GM19240 (cell line): ENCODE measurements around the gene BIK.
A peak's percentile ranks its signal among the peaks of the same experiment; 100 is the strongest.
"Not testable (repeated sequence)": the region's sequence is repeated elsewhere in the genome, so short reads cannot be mapped to it uniquely, and the experiment has no call there.

Experiments
- DNase-seq: peaks from one replicate; pipeline ENCODE4 v3.0.0; 2011; ENCODE audit warnings: low spot score; ENCODE audit not compliant: insufficient read length

BIK gene

DNA sequence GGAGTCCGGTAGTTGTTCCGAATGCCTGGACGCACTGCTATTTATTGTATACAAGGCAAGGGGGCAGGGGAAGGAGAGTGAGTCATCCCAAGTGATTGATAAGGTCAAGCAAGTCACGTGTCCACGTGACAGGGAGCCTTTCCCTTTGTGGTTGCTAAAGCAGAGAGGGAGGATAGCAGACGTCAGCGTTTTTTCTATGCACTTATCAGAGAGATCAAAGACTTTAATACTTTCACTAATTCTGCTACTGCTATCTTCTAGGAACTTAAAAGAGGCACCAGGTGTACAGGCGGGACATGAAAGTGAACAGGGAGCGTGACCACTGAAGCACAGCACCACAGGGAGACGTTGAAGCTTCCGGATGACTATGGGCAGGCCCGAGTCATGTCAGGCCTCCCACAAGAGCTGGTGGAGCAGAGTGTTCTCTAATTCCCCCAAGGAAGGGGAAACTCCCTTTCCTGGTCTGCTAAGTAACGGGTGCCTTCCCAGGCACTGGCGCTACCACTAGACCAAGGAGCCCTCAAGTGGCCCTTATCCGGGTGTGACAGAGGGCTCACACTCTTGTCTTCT is 6.4 kb upstream of the BIK start:
- not testable (repeated sequence) for DNase-seq

DNA sequence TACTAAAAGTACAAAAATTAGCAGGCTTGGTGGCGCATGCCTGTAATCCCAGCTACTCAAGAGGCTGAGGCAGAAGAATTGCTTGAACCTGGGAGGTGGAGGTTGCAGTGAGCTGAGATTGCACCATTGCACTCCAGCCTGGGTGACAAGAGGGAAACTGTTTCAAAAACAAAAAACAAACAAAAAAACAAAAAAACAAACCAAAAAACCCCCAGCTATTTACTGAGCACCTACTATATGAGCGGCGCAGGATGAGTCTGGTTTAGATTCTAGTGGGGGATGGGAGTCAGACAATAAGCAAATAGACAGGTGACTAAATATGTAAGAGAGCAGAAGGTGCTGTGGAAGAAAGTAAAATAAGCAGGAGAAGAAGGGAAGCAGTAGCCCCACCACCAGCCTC is 5.6 kb upstream of the BIK start:
- DNase-seq, result not testable (repeated sequence)

DNA sequence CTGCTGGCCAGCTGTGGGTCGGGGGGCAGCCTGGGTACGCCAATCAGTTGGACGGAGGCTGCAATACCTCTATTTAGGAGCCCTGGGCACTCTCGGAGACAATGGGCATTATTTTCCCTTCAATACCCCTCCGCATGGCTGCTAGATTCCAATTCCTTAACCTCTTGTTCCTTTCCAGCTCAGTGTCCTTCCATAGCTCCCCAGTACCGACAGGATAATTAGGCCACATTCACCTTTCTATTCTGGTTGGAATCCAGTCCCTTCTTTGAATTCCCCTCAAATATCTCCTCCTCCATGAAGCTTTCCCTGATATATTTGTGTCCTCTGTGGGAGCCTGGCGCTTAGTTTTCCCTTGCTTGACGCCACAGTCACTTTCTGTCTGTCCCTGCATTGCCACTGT is 4.2 kb upstream of the BIK start:
- no peak for DNase-seq

DNA sequence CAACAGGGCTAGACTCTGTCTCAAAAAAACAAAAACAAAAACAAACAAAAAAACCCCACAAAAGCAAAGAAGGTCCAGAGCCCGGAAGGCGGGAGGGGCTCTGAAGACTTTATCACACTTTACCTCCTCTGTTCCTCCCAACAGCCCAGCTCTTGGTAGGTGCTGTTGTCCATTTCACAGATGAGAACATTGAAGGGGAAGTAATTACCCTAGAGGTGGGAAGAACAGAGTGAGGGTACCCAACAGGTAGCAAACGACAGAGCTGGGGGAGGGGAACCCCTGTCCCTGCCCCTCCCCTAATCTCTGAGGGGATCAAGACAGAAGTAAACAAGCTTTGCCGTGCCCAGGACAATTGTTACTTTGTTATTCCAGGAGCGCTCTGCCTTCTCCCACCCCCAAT is 1.0 kb upstream of the BIK start:
- no peak for DNase-seq

DNA sequence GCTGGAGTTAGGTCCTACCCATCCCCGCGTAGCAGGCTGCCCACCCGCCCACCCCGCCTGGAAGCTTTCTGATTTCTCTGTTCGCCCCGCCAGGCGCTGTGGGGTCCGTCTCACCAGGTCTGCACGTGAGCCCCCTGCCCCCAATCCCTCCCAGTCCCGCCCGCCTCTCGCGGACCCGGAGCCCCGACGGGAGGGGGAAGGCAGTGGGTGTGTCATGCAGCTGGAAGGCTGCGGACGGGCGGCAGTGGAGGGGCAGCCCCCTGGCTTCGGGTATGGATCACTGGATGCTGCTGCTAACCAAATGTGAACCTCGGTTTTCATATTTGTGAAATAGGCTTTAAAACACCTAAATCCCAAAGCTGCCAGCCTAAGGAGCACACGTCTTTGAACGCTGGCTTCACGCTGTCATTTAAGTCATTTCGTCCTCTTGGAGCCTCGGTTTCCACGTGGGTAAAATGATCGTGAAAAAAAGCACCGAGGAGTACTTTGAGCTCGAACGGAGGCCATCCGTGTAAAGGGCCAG is 568 bp upstream of the BIK start:
- DNase-seq, result no peak

DNA sequence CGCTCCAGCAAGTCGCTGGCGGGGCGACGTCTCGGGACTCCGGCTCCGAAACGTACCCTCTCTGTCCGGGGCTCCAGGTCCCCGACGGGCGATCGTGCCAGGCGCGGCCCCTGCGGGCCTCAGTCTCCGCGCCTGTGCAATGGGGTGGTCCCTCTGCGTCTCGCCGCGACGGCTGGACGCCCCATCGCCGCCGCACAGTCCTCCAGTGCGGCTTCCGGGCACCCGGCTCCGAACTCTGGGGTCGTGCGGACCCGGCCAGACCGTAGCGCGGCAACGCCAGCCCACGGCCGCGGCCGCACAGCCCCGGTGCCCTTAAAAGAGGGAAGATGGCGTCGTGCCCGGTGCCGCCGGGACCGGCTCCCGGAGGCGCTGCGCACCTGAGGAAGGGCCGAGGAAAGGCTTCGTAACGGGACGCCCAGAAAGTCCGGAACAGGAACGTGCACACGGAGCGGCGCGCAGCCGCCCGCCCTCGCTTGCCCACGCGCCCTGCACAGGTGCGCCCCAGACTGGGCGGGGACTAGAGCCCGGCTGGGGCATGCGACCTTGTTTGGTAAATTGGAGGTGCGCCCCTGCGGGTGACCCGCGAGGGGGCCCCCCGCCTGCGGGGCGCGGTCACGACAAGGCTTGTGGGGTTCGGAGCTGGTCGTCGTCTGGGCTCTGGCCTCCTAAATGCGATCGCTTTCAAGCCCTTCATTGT is 525 bp downstream of the BIK start:
- DNase-seq, result no peak

DNA sequence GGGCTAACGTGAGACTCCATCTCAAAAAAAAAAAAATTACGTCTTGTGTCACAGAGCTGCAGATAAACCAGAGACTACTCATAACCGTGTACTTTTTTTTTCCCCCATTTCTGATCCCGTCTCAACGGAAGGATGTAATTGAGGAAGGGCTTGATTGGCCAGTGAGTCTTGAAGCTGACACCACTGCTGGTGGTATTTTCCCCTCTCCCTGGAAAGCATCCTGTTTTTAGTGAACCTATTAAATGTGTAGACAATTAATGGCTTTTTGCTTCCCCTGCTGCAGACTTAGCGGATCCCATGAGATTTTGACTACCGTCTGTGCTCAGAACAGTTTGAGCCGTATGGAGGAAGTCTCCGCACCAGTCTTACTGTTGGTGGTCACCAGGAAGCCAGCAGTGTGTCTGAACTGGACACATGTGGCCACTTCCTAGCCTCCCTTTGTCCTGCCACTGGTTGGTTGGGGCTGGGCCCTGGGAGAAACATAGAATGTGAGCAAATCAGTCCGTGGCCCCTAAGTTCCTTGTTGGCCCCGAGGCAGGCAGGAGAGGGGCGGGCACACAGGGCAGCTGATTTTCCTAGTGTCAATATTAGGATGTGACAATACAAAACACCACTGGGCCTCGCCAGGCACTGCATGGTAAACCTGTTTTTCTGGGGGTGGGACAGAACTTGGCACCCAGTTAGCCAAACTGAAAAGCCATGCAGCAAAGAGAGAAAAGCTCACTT is 3.1 kb downstream of the BIK start:
- no peak for DNase-seq

DNA sequence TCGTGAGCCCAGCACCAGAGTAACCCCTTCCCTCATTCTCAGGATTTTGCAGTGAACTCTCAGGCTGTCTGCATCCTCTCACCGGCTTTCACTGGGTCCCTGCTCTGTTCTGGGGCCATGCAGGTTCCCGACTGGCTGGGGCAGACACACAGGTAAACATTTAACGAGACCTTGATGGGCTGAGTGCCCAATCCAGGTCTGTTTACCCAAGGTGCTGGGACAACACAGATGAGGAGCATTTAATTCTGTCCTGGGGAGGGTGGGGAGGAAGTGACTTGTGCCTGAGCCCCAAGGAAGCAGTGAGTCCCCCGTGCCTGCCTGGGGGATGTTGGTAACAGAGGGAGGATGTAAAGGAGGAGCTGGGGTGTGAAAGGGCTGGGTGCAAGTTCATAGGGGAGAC is 4.4 kb downstream of the BIK start:
- no peak for DNase-seq

DNA sequence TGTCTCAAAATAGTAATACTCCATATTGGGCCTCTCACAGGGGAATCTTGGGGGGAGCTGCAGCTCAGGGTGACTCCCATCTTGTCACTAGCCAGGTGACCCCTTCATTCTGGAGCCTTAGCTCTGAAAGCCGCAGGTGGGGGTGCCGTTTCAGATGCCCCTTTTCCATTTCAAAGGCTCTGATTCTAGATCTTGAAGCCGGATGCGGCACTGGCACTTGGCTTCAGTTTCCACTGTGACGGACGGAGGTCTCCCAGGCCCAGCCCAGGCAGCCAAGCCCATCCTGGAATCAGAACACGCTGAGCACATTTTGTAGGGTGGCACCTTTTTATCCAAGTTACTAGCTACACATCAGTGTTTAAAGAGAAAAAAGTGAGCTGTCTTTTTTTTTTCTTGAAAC is 6.4 kb downstream of the BIK start:
- no peak for DNase-seq

DNA sequence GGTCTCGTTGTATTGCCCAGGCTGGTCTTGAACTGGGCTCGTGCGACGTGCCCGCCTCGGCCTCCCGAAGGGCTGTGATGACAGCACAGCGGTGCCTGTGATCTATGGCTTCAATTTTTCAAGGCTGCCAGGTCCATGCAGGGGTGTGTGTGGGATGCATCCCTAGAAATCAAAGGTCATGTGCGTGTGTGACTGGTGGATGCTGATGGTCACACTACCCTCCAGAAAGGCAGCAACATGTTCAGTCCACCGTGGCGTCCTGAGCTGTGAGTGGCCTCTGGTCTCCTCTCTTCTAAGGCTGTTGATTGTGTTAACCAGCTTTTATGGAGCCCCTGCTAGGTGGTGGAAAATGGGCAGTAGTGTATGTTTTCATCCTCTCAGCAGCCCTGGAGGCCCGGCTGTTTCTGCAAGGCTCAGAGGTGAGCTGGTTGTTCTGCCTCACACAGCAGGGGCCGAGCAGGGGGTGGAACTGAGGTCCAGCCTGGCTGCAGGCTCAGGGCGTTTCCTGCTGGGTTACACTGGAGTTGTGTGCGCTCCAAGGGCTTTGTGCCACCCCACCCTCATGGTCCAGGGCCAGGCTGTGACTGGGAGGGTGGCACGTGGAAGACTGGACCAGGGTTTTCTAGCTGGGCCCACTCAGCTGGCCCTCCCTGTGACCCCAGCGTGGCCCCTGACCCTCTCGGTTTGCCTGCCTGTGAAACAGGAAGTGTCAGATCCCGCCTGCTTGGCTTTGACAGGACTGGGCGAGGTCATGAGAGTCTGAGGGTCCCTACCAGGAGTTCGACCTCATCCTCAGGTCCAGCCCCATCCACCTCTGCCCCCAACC is 7.7 kb downstream of the BIK start:
- no peak for DNase-seq

DNA sequence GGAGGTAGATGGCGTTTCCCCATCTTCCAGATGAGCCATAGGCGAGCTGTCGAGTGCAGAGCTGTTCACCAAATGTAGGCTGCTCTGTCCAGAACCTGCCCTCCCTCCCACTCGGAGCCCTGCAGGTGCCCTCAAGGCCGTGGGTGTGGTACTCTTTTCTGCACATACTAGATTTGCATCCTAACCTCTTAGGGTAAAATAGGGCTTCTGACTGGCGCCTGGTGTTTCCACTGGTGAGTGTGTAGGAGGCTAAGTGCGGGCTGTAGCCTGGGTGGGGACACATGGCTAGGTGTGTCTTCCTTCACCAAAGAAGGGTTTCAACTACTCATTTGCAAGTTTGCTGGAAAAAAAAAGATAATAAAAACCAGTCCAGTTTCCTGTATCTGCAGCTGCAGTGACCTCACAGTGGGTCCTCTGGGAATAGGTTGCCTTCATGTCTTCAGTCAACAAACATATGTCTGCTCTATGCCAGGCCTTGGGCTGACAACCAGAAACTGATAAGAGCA is 8.5 kb downstream of the BIK start:
- peak; percentile 38 for DNase-seq

DNA sequence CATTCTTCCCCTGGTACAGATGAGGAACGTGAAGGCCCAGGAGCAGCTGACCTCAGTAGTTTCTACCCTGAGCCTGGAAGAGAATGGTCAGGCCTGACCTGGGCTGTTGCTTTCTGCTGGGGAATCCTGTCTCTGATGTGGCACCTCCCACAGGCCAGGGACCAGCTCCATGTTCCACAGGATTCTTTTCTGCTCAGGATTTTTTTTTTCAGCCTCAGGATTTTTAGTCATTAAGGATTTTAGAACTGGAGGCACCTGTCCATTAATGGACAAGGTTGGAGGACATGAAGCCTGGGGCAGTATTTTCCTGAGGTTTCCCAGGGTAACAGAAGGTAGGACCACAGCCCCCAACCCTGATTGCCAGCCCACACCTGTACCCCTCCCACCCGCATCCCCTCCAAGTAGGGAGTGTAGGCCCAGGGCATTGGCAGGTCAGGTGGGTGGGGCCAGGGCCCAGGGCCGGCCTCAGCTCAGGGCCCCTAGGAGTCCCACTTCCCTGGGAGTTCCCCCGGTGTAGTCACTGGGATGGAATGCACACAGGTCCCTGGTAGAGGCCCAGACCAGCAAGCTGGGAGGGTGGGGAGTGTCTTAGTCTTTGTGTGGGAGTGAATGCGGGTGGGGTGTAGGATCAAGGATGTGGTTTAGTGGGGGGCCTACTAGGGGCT is 16.1 kb downstream of the BIK start:
- DNase-seq, result no peak

DNA sequence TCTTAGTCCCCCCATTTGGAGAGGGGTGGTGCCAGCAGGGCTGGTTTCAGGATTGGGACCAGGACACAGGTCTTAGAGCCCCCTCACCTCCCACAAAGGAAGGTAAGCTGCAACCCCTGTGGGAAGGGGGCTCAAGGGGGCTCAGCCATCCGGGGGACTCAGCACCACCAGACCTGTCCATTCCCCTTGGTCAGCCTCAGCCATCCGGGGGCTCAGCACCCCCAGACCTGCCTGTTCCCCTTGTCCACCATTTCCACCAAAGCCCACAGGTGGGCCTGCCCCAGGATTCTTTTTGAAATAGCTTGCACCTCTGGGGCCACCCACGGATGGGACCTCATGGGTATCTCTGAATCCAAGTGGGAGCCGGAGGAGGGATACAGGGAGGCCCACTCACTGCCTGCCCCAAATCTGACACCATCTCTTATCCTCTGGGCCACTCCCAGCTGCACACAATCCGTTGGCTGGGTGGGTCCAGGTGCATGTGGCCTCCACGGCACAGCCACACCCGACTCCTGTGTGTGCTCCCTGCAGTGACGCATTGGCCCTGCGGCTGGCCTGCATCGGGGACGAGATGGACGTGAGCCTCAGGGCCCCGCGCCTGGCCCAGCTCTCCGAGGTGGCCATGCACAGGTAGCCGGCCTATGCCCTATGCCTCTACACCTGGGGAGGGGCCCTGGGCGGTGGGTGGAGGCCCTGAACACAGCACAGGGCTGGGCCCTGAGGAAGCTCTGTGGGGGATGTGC is 16.8 kb downstream of the BIK start:
- no peak for DNase-seq

DNA sequence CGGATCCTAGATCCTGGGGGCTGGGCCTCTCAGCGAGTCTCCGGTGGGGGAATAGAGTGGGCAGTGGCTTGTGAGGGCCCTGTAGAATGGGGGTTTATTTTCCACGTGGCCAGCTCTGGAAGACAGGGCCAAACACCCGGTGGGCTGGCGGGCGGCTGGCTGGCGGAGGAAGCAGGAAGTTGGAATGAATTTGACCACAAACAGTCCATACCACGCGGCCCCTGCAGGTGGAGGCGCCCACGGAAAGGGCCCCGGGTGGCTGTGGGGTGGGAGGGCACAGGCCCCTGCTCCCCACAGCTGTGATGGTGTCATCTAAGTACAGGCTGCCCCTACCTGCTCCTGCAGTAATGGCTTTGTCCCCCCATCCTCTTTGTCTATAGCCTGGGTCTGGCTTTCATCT is 17.6 kb downstream of the BIK start:
- no peak for DNase-seq

DNA sequence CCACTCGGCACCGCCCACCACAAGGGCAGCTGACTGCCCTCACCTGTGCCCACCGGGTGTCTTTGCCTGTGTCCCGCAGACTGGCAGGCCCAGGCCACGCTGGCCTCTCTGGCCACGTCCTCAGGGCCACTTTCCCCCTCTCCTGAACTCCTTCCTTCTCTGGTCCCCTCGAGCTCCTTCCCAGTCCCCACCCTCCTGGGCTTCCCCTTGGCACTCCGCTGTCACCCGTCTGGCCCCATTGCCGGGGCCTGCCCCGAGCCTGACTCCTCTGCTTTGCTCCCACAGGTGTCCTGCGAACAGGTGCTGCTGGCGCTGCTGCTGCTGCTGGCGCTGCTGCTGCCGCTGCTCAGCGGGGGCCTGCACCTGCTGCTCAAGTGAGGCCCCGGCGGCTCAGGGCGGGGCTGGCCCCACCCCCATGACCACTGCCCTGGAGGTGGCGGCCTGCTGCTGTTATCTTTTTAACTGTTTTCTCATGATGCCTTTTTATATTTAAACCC is 18.4 kb downstream of the BIK start:
- no peak for DNase-seq

DNA sequence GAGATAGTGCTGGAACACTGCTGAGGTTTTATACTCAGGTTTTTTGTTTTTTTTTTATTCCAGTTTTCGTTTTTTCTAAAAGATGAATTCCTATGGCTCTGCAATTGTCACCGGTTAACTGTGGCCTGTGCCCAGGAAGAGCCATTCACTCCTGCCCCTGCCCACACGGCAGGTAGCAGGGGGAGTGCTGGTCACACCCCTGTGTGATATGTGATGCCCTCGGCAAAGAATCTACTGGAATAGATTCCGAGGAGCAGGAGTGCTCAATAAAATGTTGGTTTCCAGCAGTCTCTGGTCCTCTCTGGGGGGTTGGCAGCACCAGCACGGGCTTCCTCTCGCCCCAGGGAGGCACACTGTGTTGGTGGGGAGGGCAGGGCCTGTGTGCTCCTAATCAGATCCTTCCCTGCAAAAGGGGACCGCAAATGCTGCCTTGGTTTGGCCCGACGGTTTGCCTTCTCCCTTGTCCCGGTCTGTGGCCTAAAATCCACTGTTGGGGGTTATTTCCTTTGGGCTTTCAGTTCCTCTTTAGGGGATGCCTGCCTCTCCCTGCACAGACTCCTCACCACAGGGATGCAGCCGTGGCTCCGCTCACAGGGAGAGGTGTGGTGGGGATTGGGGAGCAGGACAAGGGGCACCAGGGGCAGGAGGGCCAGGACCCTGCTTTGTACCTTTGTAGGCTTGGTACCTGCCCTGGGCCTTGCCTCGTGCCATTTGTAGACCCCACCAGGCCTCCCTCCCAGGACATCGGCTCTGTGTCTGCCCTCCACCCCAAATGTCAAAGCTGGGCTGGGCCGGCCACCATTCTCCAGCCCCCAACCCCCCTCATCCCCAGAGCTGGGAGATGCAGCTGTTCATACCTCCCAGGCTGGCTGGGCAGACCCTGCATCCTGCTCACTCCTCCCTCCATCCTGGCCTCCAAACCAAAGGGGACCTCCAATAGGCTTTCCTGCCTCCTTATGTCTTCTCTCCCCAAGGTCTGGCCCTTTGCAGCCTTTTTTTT is 19.2 kb downstream of the BIK start:
- DNase-seq, result no peak

DNA sequence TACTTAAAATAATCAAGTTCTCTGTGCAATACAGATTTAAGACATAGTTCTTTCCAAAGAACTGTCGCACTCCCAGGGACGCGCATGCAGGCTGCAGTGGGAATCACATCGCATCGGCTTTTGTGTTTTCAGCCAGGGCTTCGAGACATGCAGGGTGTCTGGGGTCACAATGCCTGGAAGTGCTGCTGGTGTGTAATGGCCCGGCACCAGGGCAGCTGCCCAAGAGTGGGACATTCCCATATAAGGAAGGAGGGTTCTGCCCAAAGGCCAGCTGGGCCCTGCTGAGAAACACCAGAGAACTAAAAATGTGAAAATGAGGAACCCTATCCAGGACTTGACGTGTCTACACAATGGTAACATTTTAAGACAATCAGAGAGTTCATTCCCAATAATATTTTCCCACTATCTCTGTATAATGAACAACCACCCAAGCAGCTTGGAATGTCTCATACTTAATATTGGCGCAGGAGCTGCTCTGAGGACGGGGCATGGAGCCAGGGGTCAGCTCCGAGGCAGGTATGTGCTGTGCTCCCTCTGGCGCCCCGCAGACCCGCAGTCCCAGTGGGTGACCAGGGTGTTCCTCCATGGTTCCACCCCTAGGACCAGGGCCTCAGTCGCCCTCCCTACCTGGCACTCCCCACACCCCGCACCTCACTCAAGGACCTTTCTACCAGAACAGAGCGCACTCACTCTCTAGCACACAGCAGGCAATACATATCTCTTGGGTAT is 21.4 kb downstream of the BIK start:
- no peak for DNase-seq

DNA sequence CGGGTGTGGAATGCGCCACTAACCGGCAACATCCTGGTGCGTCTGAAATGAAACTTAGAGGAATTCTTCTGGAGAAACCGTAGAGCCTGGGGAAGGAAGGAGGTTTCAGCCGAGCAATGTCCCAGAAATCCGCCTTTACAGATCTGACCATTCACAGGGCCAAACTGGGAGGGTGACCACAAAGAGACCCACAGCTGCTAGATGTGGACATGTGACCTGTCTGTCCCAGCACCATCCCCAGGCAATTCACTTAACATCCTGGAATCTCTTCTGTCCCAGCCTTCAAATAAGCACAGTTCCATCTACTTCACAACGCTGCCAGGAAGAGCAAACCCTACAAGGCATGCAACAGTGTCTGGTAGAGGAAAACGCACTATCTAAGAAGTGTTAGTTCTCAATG is 22.9 kb downstream of the BIK start:
- DNase-seq, result no peak
